Measurements from ENCODE around the gene PARD3B.

- no peak for TF ChIP-seq CTCF (IDR thresholded peaks at IDR 0.05)
- no peak for TF ChIP-seq TCF7L2 (IDR thresholded peaks at IDR 0.05; ENCODE audit: low read depth, low read length)
- no peak for TF ChIP-seq POLR2AphosphoS5 (IDR thresholded peaks at IDR 0.05; ENCODE audit: low read depth, low read length)
These were observed 437.0 kb downstream of the PARD3B start for GRCh38 chr2:204982303-204982702.

All from Panc1 (cell line).